MCF 10A (cell line): ENCODE results near the gene SLC7A6. TPM values are rescaled to one million over a fixed set of nuclear protein-coding genes. Genes with fewer than 3 reads are reported as not detected.

Experiments
- BruUV-seq: library from RNA; stranded (reverse); fragments of 400-500 nt; replicated peaks from 2 replicates; lab custom pipeline; 2021; lab: Mats Ljungman, UMichigan
- CTCF ChIA-PET: fragments of 300-600 bp; sonication (Branson Sonifier 250); formaldehyde crosslinking; extraction: SDS; loops from one replicate; lab custom pipeline; 2021; ENCODE audit warnings: antibody characterized with exemption, inconsistent platforms; lab: Yijun Ruan, JAX
- POLR2A ChIA-PET: fragments of 300-600, 350-650 bp; sonication (Branson Sonifier 250); formaldehyde crosslinking; extraction: SDS; loops from one replicate; lab custom pipeline; 2020; ENCODE audit warnings: antibody characterized with exemption, inconsistent platforms; lab: Yijun Ruan, JAX
- DNase-seq: peaks from one replicate; pipeline ENCODE4 v3.0.0-alpha.2; 2018; ENCODE audit not compliant: unreplicated experiment
- H3K27ac Mint-ChIP-seq: one replicate; pipeline ENCODE4 v1.8.0; 2022; ENCODE audit warnings: mild to moderate bottlenecking, low read depth, mixed read lengths; ENCODE audit not compliant: unreplicated experiment
- H3K27me3 Mint-ChIP-seq: one replicate; pipeline ENCODE4 v1.8.0; 2022; ENCODE audit warnings: mixed read lengths; ENCODE audit not compliant: insufficient read depth, unreplicated experiment
- H3K36me3 Mint-ChIP-seq: one replicate; pipeline ENCODE4 v1.8.0; 2022; ENCODE audit warnings: mild to moderate bottlenecking, moderate library complexity, mixed read lengths; ENCODE audit not compliant: insufficient read depth, unreplicated experiment
- H3K4me1 Mint-ChIP-seq: one replicate; pipeline ENCODE4 v1.8.0; 2022; ENCODE audit warnings: mixed read lengths; ENCODE audit not compliant: insufficient read depth, unreplicated experiment
- H3K4me3 Mint-ChIP-seq: one replicate; pipeline ENCODE4 v1.8.0; 2022; ENCODE audit warnings: mild to moderate bottlenecking, moderate library complexity, mixed read lengths; ENCODE audit not compliant: unreplicated experiment
- H3K9me3 Mint-ChIP-seq: one replicate; pipeline ENCODE4 v1.8.0; 2022; ENCODE audit warnings: mixed read lengths; ENCODE audit not compliant: unreplicated experiment
- CTCF ChIP-seq: fragments of 200-600 bp; IDR thresholded peaks from one replicate; pipeline ENCODE4 v1.8.0; 2022; ENCODE audit warnings: antibody characterized with exemption, mild to moderate bottlenecking; ENCODE audit not compliant: unreplicated experiment
- intact Hi-C: fragments of 100-400 bp; cut with micrococcal nuclease; formaldehyde crosslinking; loops from 2 replicates; pipeline ENCODE4 v1.14.1; 2022
- total RNA-seq: library from RNA; stranded (reverse); gene quantifications from 2 replicates; pipeline ENCODE4 v1.2.3, GENCODE V29; 2022

SLC7A6 gene
- total RNA-seq, 1 experiment from 2014 or later, result 61.0 TPM

GRCh38 chr16:68244903-68245853 lies 19.1 kb upstream of the SLC7A6 start, which contains the start of gene PLA2G15:
TSS of gene PLA2G15 (plus strand) at chr16:68245373. CDS start at chr16:68245427, 54 bp downstream.
- Mint-ChIP-seq H3K27me3 (no peaks in the 10 kb centered on the region), H3K36me3 (peaks cover 13% of the 10 kb centered on the region), H3K4me1 (peaks cover 9% of the 10 kb centered on the region), H3K4me3 (peak within 1 kb of the TSS; percentile 83), H3K27ac (peak within 1 kb of the TSS; percentile 16), H3K9me3 (no peaks in the 10 kb centered on the region)
- BruUV-seq, result TSS peak; percentile 33
- intact Hi-C loops, result no loop called here
- no peak for TF ChIP-seq CTCF
- ChIA-PET POLR2A (interaction anchor here (0.6 to 3.3 kb wide), 7 partner anchors 9 to 66 kb away, joined by 3 to 30 read pairs (median 14); partner anchors contain the start of genes ESRP2, PRMT7, SLC7A6 and SLC7A6OS), CTCF (interaction anchor here (0.5 to 5.5 kb wide), 4 partner anchors 17 to 818 kb away, joined by 3 to 36 read pairs (median 11); no protein-coding TSS in a partner anchor)
- peak; percentile 93 for DNase-seq

GRCh38 chr16:68246121-68246520 lies 18.2 kb upstream of the SLC7A6 start:
- Mint-ChIP-seq H3K4me1 (peaks cover 9% of the 10 kb centered on the region), H3K36me3 (peaks cover 14% of the 10 kb centered on the region), H3K4me3 (peak overlapping the region; percentile 83), H3K27me3 (no peaks in the 10 kb centered on the region), H3K9me3 (no peaks in the 10 kb centered on the region), H3K27ac (no peak overlapping the region)
- BruUV-seq, result no TSS peak
- POLR2A ChIA-PET, result interaction anchor here (0.6 to 3.3 kb wide), 6 partner anchors 10 to 65 kb away, joined by 3 to 30 read pairs (median 12); partner anchors contain the start of genes ESRP2, PRMT7, SLC7A6 and SLC7A6OS
- no peak for DNase-seq
- no peak for TF ChIP-seq CTCF
- CTCF ChIA-PET, result interaction anchor here (0.8 to 3.2 kb wide), 3 partner anchors 16 to 205 kb away, joined by 3 to 17 read pairs (median 3); no protein-coding TSS in a partner anchor
- intact Hi-C loops, result no loop called here

- H3K27me3 Mint-ChIP-seq, result no peaks in the 10 kb centered on the region
- TF ChIP-seq CTCF, result no peak
- H3K27ac Mint-ChIP-seq, result no peak overlapping the region
- no peak for DNase-seq
- H3K9me3 Mint-ChIP-seq, result no peaks in the 10 kb centered on the region
- no peak overlapping the region for H3K4me3 Mint-ChIP-seq
- ChIA-PET POLR2A (interaction anchor here (0.9 to 3.3 kb wide), 3 partner anchors 11 to 65 kb away, joined by 5 to 30 read pairs (median 20); partner anchors contain the start of genes ESRP2, PRMT7 and SLC7A6OS), CTCF (interaction anchor here (1.1 kb wide), 1 partner anchor 206 kb away, joined by 3 read pairs; no protein-coding TSS in a partner anchor)
- BruUV-seq, result no TSS peak
- H3K36me3 Mint-ChIP-seq, result peaks cover 14% of the 10 kb centered on the region
- H3K4me1 Mint-ChIP-seq, result peaks cover 9% of the 10 kb centered on the region
- intact Hi-C loops, result no loop called here
Observed at GRCh38 chr16:68246666-68247065, 17.7 kb upstream of the SLC7A6 start.

GRCh38 chr16:68247400-68247799 lies 16.9 kb upstream of the SLC7A6 start:
- Mint-ChIP-seq H3K27me3 (no peaks in the 10 kb centered on the region), H3K4me3 (no peak overlapping the region), H3K9me3 (no peaks in the 10 kb centered on the region), H3K4me1 (peaks cover 9% of the 10 kb centered on the region), H3K36me3 (peaks cover 14% of the 10 kb centered on the region), H3K27ac (no peak overlapping the region)
- TF ChIP-seq CTCF, result no peak
- POLR2A ChIA-PET, result no interaction called here
- CTCF ChIA-PET, result interaction anchor here (1.1 kb wide), 1 partner anchor 14 kb away, joined by 6 read pairs; no protein-coding TSS in a partner anchor
- no TSS peak for BruUV-seq
- DNase-seq, result no peak
- intact Hi-C loops, result no loop called here
